Transverse colon (tissue), 4 donors: ENCODE results near the gene ST6GAL1. TPM values are rescaled to one million over a fixed set of nuclear protein-coding genes. Genes with fewer than 3 reads are reported as not detected.

Experiments used
- DNase-seq: peaks from one replicate; pipeline ENCODE4 v3.0.0-alpha.2; 2019
- H3K27ac ChIP-seq, 4 donors: fragments of 200-600 bp; sonication (generic); 2 replicates each; pipeline ENCODE4 v1.5.1; 2016 to 2018; ENCODE audit warnings: inconsistent platforms in 4 of 4
- H3K27me3 ChIP-seq: fragments of 200-600 bp; sonication (generic); 2 replicates; pipeline ENCODE4 v1.5.1; 2017; ENCODE audit warnings: inconsistent platforms
- H3K36me3 ChIP-seq, 4 donors: fragments of 200-600 bp; sonication (generic); 2 replicates each; pipeline ENCODE4 v1.5.1; 2017 to 2019; ENCODE audit warnings: inconsistent platforms in 4 of 4
- H3K4me1 ChIP-seq, 4 donors: fragments of 200-600 bp; sonication (generic); 2 replicates each; pipeline ENCODE4 v1.5.1; 2017 to 2020; ENCODE audit warnings: inconsistent platforms in 4 of 4
- H3K4me3 ChIP-seq, 4 donors: fragments of 200-600 bp; sonication (generic); 1 replicate in 1 of 4; 2 replicates in 3 of 4; pipeline versions ENCODE4 v1.5.1 to v1.6.1; 2017 to 2019; ENCODE audit warnings: inconsistent platforms in 4 of 4
- H3K9me3 ChIP-seq, 2 donors: fragments of 200-600 bp; sonication (generic); 2 replicates each; pipeline ENCODE4 v1.5.1; 2017 to 2019; ENCODE audit warnings: inconsistent platforms in 2 of 2
- EP300 ChIP-seq: sonication (generic); formaldehyde crosslinking; IDR thresholded peaks from one replicate; pipeline ENCODE4 v1.6.1; 2017; ENCODE audit warnings: antibody characterized with exemption, low read depth
- POLR2A ChIP-seq: fragments of 450-650 bp; IDR thresholded peaks from one replicate; pipeline ENCODE4 v1.6.1; 2016; ENCODE audit warnings: antibody characterized with exemption, mild to moderate bottlenecking, moderate library complexity
- POLR2AphosphoS5 ChIP-seq, 3 donors: sonication (generic); formaldehyde crosslinking; IDR thresholded peaks; one replicate each; pipeline ENCODE4 v1.6.1; 2016; ENCODE audit warnings: antibody characterized with exemption in 3 of 3
- WGBS, 2 donors: methylation state at CpG; one replicate each; pipeline ENCODE4 v1.1.5; 2018; ENCODE audit warnings: low coverage in 1 of 2; 5-methylcytosine and 5-hydroxymethylcytosine counted together
- in situ Hi-C, 4 donors: fragments of 200-750 bp; cut with MboI; loops; one replicate each; pipeline versions ENCODE4 v1.15.0 to v1.15.1; 2017; ENCODE audit warnings: low sequenced_read_pairs in 3 of 4, low pct_ligation_motif_present in 1 of 4, low pct_unique_long_range_greater_than_20kb in 1 of 4
- intact Hi-C: fragments of 100-400 bp; cut with DNase I; formaldehyde crosslinking; loops from one replicate; pipeline ENCODE4 v1.15.1; 2023; ENCODE audit warnings: low total_unique reads
- total RNA-seq, 4 donors: library from RNA; depleted of rRNA; stranded (reverse); fragments of >200 nt; gene quantifications; one replicate each; pipeline ENCODE4 v1.1.0, GENCODE V29; 2016
- TF ChIP-seq, protein P1 (sequence below), 5 experiments: fragments of 200-600 bp in 3 of 5; fragments of 450-650 bp in 2 of 5; sonication (generic) in 3 of 5; IDR thresholded peaks; 1 replicate in 2 of 5; 2 replicates in 3 of 5; pipeline ENCODE4 v1.5.1; 2016 to 2017; ENCODE audit warnings: antibody characterized with exemption in 5 of 5, inconsistent platforms in 3 of 5, mild to moderate bottlenecking in 2 of 5, moderate library complexity in 1 of 5

The ST6GAL1 gene
- total RNA-seq, 4 donors from 2014 or later: 22.4 to 50.5 (median 31.2) TPM

- DNase-seq: no peak
- Histone ChIP-seq H3K27me3 (no peaks in the 10 kb centered on the region), H3K4me3 (no peak overlapping the region), H3K4me1 (no peaks in the 10 kb centered on the region), H3K27ac (no peak overlapping the region), H3K9me3 (no peaks in the 10 kb centered on the region), H3K36me3 (no peaks in the 10 kb centered on the region)
- intact Hi-C loops: no loop called here
- in situ Hi-C loops: no loop called here
- 78 to 83% methylated on average over 2 to 5 of the region's 5 CpGs for WGBS, 2 donors
- TF ChIP-seq, protein P1, sequence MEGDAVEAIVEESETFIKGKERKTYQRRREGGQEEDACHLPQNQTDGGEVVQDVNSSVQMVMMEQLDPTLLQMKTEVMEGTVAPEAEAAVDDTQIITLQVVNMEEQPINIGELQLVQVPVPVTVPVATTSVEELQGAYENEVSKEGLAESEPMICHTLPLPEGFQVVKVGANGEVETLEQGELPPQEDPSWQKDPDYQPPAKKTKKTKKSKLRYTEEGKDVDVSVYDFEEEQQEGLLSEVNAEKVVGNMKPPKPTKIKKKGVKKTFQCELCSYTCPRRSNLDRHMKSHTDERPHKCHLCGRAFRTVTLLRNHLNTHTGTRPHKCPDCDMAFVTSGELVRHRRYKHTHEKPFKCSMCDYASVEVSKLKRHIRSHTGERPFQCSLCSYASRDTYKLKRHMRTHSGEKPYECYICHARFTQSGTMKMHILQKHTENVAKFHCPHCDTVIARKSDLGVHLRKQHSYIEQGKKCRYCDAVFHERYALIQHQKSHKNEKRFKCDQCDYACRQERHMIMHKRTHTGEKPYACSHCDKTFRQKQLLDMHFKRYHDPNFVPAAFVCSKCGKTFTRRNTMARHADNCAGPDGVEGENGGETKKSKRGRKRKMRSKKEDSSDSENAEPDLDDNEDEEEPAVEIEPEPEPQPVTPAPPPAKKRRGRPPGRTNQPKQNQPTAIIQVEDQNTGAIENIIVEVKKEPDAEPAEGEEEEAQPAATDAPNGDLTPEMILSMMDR (IDR thresholded peaks at IDR 0.05): no peak
- TF ChIP-seq POLR2A (no peak), EP300 (no peak), POLR2AphosphoS5 (IDR thresholded peaks at IDR 0.05) (no peak)
Observed at GRCh38 chr3:186963636-186964035, 33.3 kb downstream of the ST6GAL1 start.

GRCh38 chr3:186964071-186964470, 33.7 kb downstream of the ST6GAL1 start:
- in situ Hi-C loops (no loop called here), intact Hi-C loops (no loop called here)
- Histone ChIP-seq H3K9me3 (no peaks in the 10 kb centered on the region), H3K4me3 (no peak overlapping the region), H3K27me3 (no peaks in the 10 kb centered on the region), H3K4me1 (no peaks in the 10 kb centered on the region), H3K27ac (no peak overlapping the region), H3K36me3 (no peaks in the 10 kb centered on the region)
- no peak for DNase-seq
- 96 to 97% methylated on average over 5 to 6 of the region's 6 CpGs for WGBS, 2 donors
- TF ChIP-seq, protein P1 (IDR thresholded peaks at IDR 0.05): no peak
- TF ChIP-seq EP300 (no peak), POLR2AphosphoS5 (IDR thresholded peaks at IDR 0.05) (no peak), POLR2A (no peak)

DNA sequence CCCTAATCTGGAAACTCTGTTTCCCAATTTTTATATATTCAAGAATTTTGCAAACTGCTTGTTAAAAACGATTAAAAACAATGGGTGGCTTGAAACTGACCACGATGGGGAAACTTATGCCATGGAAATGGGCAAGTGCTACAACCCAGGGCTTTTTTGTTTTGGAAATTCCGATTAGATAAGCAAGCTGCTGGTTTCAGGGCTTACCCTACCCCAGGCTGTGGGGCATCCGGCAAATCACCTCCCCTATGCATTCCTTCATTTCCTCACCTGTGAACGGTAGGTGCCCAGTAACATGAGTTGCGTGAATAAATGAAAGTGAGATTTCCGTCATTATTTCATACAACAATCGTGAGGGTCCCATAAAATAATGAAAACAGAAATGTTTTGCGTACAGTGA, 34.3 kb downstream of the ST6GAL1 start:
- Histone ChIP-seq H3K27ac (no peak overlapping the region), H3K9me3 (no peaks in the 10 kb centered on the region), H3K4me1 (no peaks in the 10 kb centered on the region), H3K36me3 (no peaks in the 10 kb centered on the region), H3K27me3 (no peaks in the 10 kb centered on the region), H3K4me3 (no peak overlapping the region)
- intact Hi-C loops: no loop called here
- WGBS, 2 donors: 73 to 82% methylated on average over 5 to 9 of the region's 9 CpGs
- in situ Hi-C loops: no loop called here
- DNase-seq: no peak
- no peak for TF ChIP-seq EP300
- TF ChIP-seq POLR2A: no peak
- no peak for TF ChIP-seq POLR2AphosphoS5 (IDR thresholded peaks at IDR 0.05)
- TF ChIP-seq, protein P1 (IDR thresholded peaks at IDR 0.05): no peak

DNA sequence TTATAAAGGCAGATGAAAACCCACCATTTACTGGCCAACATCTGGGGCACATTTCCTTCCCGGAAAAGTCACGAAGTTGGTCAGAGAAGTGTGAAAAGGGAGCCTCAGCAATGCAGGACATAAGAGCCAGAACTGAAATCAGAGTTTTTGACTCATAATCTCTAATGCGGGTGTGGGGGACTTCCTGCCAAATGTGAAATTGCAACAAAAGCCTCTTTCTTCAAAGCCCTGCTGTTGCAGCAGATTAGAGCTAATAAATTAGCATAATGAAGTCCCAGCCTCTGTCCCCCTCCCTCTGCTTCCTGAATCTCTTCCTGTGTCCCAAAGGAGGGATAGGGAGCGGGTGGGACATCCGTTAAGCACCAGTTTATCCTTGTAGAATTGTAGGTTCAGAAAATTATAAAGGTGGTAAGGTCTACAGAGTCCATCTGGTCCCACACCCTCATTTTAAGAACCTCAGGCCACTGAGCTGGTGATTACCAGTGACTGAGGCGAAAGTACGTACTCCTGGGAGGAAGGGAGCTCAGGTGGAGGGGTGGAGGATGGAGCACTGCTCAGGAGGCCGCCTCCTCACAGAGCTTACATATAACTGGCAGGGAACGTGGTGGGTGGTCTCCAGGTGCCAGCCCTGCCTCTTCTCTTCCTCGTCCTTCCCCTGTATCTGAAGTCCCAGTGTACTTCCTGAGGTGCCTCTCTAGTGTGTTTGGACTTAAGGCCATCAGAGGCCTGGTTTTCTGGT, 35.0 kb downstream of the ST6GAL1 start:
- in situ Hi-C loops (no loop called here), intact Hi-C loops (no loop called here)
- no peaks in the 10 kb centered on the region for H3K36me3 ChIP-seq
- no peak overlapping the region for H3K27ac ChIP-seq
- TF ChIP-seq, protein P1 (IDR thresholded peaks at IDR 0.05): no peak
- TF ChIP-seq POLR2AphosphoS5 (IDR thresholded peaks at IDR 0.05) (no peak), POLR2A (no peak), EP300 (no peak)
- no peaks in the 10 kb centered on the region for H3K4me1 ChIP-seq
- H3K4me3 ChIP-seq: no peak overlapping the region
- no peak for DNase-seq
- H3K9me3 ChIP-seq: no peaks in the 10 kb centered on the region
- H3K27me3 ChIP-seq: no peaks in the 10 kb centered on the region
- 87 to 100% methylated on average over 2 to 10 of the region's 10 CpGs for WGBS, 2 donors
